Colonic mucosa (tissue), 4 donors: ENCODE measurements around the gene EVA1A. TPM values are rescaled to one million over a fixed set of nuclear protein-coding genes. Genes with fewer than 3 reads are reported as not detected.

Experiments used
- DNase-seq: peaks from one replicate; pipeline ENCODE4 v3.0.0-alpha.2; 2020
- H3K27ac ChIP-seq: fragments of 200-600 bp; one replicate; pipeline ENCODE4 v1.8.0; 2021
- H3K27me3 ChIP-seq: fragments of 200-600 bp; one replicate; pipeline ENCODE4 v1.8.0; 2021
- H3K36me3 ChIP-seq: fragments of 200-600 bp; one replicate; pipeline ENCODE4 v1.8.0; 2021
- H3K4me1 ChIP-seq: fragments of 200-600 bp; one replicate; pipeline ENCODE4 v1.8.0; 2021; ENCODE audit warnings: mild to moderate bottlenecking
- H3K4me3 ChIP-seq: fragments of 200-600 bp; one replicate; pipeline ENCODE4 v1.8.0; 2021
- H3K9ac ChIP-seq, 2 donors: one replicate each; pipeline ENCODE4 v1.7.0; 2013; ENCODE audit warnings: control low read depth in 2 of 2, low read depth in 2 of 2, low read length in 2 of 2
- H3K9me3 ChIP-seq: fragments of 200-600 bp; one replicate; pipeline ENCODE4 v1.8.0; 2021
- CTCF ChIP-seq: fragments of 200-600 bp; IDR thresholded peaks from one replicate; pipeline ENCODE4 v1.8.0; 2022; ENCODE audit warnings: antibody characterized with exemption, mild to moderate bottlenecking
- intact Hi-C: fragments of 100-400 bp; cut with DNase I; formaldehyde crosslinking; loops from one replicate; pipeline ENCODE4 v1.14.1; 2022
- total RNA-seq, 2 donors: library from RNA; stranded (reverse); fragmentation: NEBNext Ultra II Directional in 1 of 2; extraction: Animal tissue kit (Norgen Biotek cat#: 25700) in 1 of 2; gene quantifications; one replicate each; pipeline ENCODE4 v1.2.1, GENCODE V29; 2021
- donor health status: healthy.
- donor health status: DM: no; HTN: no; CAD: no.
- donor health status: DM: no; HTN: no; CAD: no.

The EVA1A gene
- total RNA-seq, 2 donors from 2014 or later: 0.25 to 0.77 TPM

- no peak for TF ChIP-seq CTCF
- no peaks in the 10 kb centered on the region for H3K9me3 ChIP-seq
- H3K4me3 ChIP-seq: no peak overlapping the region
- no peaks in the 10 kb centered on the region for H3K4me1 ChIP-seq
- no peaks in the 10 kb centered on the region for H3K36me3 ChIP-seq
- H3K9ac ChIP-seq: no peak overlapping the region
- no peaks in the 10 kb centered on the region for H3K27me3 ChIP-seq
- DNase-seq: no peak
- H3K27ac ChIP-seq: no peak overlapping the region
- intact Hi-C loops: no loop called here
Observed at GRCh38 chr2:75456111-75456510, 104.6 kb downstream of the EVA1A start.

GRCh38 chr2:75454241-75454620 is 106.5 kb downstream of the EVA1A start:
- Histone ChIP-seq H3K36me3 (no peaks in the 10 kb centered on the region), H3K4me3 (no peak overlapping the region), H3K9me3 (no peaks in the 10 kb centered on the region), H3K4me1 (no peaks in the 10 kb centered on the region), H3K27me3 (no peaks in the 10 kb centered on the region), H3K27ac (no peak overlapping the region), H3K9ac (no peak overlapping the region)
- intact Hi-C loops: no loop called here
- DNase-seq: no peak
- no peak for TF ChIP-seq CTCF

GRCh38 chr2:75453384-75454240 is 107.1 kb downstream of the EVA1A start:
- H3K9me3 ChIP-seq: no peaks in the 10 kb centered on the region
- intact Hi-C loops: no loop called here
- no peak for TF ChIP-seq CTCF
- H3K4me3 ChIP-seq: no peak overlapping the region
- no peak for DNase-seq
- H3K4me1 ChIP-seq: no peaks in the 10 kb centered on the region
- no peaks in the 10 kb centered on the region for H3K27me3 ChIP-seq
- no peaks in the 10 kb centered on the region for H3K36me3 ChIP-seq
- no peak overlapping the region for H3K9ac ChIP-seq
- H3K27ac ChIP-seq: no peak overlapping the region

GRCh38 chr2:75450068-75450467 is 110.7 kb downstream of the EVA1A start:
- Histone ChIP-seq H3K36me3 (no peaks in the 10 kb centered on the region), H3K9me3 (no peaks in the 10 kb centered on the region), H3K27ac (no peak overlapping the region)

GRCh38 chr2:75447176-75447575 is 113.6 kb downstream of the EVA1A start:
- H3K36me3 ChIP-seq: no peaks in the 10 kb centered on the region
- no peak overlapping the region for H3K9ac ChIP-seq

More at GRCh38 chr2:75450068-75450467, 110.7 kb downstream of the EVA1A start:
- Histone ChIP-seq H3K27me3 (no peaks in the 10 kb centered on the region), H3K9ac (no peak overlapping the region), H3K4me1 (no peaks in the 10 kb centered on the region), H3K4me3 (no peak overlapping the region)
- TF ChIP-seq CTCF: no peak
- no peak for DNase-seq
- intact Hi-C loops: no loop called here

More at GRCh38 chr2:75447176-75447575, 113.6 kb downstream of the EVA1A start:
- intact Hi-C loops: no loop called here
- no peaks in the 10 kb centered on the region for H3K9me3 ChIP-seq
- H3K27me3 ChIP-seq: no peaks in the 10 kb centered on the region
- no peak overlapping the region for H3K4me3 ChIP-seq
- H3K4me1 ChIP-seq: no peaks in the 10 kb centered on the region
- TF ChIP-seq CTCF: no peak
- H3K27ac ChIP-seq: no peak overlapping the region
- no peak for DNase-seq

Other genes with a start within 250 kb of the EVA1A start
- 10 to 100 TPM; 58.3 to 62.0 TPM for gene MRPL19, start 85.8 kb upstream of the EVA1A start, total RNA-seq
- 10 to 100 TPM in 1 of 2 donors, 1 to 10 TPM in 1; 10.0 to 13.5 TPM for gene GCFC2, start 150.0 kb upstream of the EVA1A start, total RNA-seq